MG63 (cell line): Measurements from ENCODE around the gene TXNDC17. TPM values are rescaled to one million over a fixed set of nuclear protein-coding genes. Genes with fewer than 3 reads are reported as not detected.

Experiments
- DNase-seq: peaks from one replicate; pipeline ENCODE4 v3.0.0-alpha.2; 2020
- H3K27me3 ChIP-seq: fragments of 250-450 bp; sonication (Bioruptor Pico); 2 replicates; pipeline ENCODE4 v1.5.1; 2020; ENCODE audit warnings: mild to moderate bottlenecking, moderate library complexity
- H3K36me3 ChIP-seq: fragments of 250-450 bp; sonication (Bioruptor Pico); 2 replicates; pipeline ENCODE4 v1.5.1; 2020; ENCODE audit warnings: mild to moderate bottlenecking, moderate library complexity
- H3K4me3 ChIP-seq: fragments of 250-450 bp; sonication (Bioruptor Pico); 2 replicates; pipeline ENCODE4 v1.5.1; 2020; ENCODE audit warnings: mild to moderate bottlenecking, moderate library complexity
- H3K9me3 ChIP-seq: fragments of 250-450 bp; sonication (Bioruptor Pico); 2 replicates; pipeline ENCODE4 v1.5.1; 2020; ENCODE audit warnings: mild to moderate bottlenecking, moderate library complexity
- total RNA-seq: library from RNA; depleted of rRNA; stranded (reverse); fragments of >200 nt; shearing (Covaris generic); gene quantifications from 2 replicates; pipeline ENCODE4 v1.2.3, GENCODE V29; 2014; ENCODE audit warnings: low replicate concordance

Gene TXNDC17
- total RNA-seq, 1 experiment from 2014 or later, result 127 TPM

DNA sequence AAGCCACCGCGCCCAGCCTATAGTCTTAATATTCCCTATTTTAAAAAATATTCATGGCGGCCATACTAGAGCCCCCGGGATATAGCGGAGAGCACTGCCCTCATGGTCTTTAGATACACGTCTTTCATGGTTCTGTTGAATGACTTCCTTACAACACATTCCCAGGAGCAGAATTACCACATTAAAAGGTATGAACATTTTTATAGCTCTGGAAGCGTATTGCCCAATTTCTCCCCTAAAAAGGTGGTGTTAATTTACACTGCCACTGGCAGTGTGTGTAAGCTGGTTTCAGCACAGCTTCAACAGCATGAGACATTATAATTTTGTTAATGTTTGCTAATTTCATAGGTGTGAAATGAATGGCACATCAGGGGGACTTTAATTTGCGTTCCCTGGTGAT lies 29.7 kb downstream of the TXNDC17 start:
- no peak for DNase-seq
- no peaks in the 10 kb centered on the region for H3K36me3 ChIP-seq
- H3K27me3 ChIP-seq, result no peaks in the 10 kb centered on the region
- no peaks in the 10 kb centered on the region for H3K9me3 ChIP-seq
- no peak overlapping the region for H3K4me3 ChIP-seq

DNA sequence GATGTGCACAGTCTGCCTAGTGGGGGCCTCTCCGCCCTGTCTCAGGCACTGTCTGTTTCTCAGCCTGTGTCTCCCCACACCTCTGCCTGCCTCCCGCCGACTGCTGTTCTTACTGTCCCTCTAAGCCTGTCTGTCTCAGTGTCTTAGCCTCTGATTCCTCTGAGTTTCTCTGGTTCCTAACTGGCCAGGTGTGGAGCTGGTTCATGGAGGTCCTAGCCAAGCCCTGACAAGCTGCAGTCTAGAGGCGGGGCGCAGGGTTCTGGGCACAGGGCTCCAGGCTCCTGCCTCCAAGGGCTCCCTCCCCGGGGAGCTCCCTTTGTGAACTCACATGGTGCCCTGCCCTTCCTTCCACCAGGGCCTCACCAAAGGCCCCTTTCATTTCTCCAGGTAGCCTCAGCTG lies 30.1 kb downstream of the TXNDC17 start:
- DNase-seq, result no peak
- no peak overlapping the region for H3K4me3 ChIP-seq
- no peaks in the 10 kb centered on the region for H3K27me3 ChIP-seq
- H3K36me3 ChIP-seq, result no peaks in the 10 kb centered on the region
- H3K9me3 ChIP-seq, result no peaks in the 10 kb centered on the region

DNA sequence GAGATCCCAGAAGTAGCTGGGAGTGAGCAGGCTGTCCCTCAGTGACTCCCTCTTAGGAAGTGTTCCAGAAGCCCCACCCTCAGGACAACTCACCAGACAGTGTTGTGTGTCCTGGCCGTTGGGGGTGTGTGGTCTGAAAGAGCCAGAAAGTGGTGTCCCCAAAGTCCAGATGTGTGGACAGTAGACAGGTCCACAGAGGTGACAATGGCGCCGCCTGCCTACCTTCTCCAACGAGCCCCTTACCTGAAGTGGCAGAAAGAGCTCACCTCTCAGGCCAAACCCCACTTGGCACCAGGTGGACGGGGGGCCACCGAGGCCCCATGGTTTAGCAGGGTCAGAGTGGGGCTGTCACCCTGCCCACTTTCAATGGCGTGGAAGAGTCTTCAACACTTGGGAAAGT lies 30.6 kb downstream of the TXNDC17 start:
- no peaks in the 10 kb centered on the region for H3K27me3 ChIP-seq
- DNase-seq, result no peak
- no peak overlapping the region for H3K4me3 ChIP-seq
- H3K36me3 ChIP-seq, result no peaks in the 10 kb centered on the region
- no peaks in the 10 kb centered on the region for H3K9me3 ChIP-seq

DNA sequence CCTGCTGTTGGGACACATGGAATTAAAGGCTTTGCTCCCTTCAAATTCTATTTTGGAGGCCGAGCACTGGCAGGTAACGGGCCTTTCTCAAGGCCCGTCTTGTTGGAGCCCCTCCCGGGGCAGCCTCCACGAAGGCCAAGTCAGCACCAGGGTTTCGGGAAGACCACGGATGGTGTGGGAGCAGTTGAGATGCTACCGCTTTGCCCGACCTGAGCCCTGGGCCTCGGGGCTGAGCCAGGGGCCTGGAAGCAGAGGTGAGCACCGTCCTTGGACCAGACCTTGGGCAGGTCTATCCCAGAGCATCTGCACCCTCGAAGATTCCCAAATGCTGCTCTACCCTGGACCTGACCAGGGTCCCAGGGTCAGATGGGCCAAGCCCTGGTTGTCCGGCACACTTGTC lies 33.7 kb downstream of the TXNDC17 start:
- H3K36me3 ChIP-seq, result no peaks in the 10 kb centered on the region
- no peaks in the 10 kb centered on the region for H3K27me3 ChIP-seq
- DNase-seq, result no peak
- H3K9me3 ChIP-seq, result no peaks in the 10 kb centered on the region
- H3K4me3 ChIP-seq, result no peak overlapping the region

DNA sequence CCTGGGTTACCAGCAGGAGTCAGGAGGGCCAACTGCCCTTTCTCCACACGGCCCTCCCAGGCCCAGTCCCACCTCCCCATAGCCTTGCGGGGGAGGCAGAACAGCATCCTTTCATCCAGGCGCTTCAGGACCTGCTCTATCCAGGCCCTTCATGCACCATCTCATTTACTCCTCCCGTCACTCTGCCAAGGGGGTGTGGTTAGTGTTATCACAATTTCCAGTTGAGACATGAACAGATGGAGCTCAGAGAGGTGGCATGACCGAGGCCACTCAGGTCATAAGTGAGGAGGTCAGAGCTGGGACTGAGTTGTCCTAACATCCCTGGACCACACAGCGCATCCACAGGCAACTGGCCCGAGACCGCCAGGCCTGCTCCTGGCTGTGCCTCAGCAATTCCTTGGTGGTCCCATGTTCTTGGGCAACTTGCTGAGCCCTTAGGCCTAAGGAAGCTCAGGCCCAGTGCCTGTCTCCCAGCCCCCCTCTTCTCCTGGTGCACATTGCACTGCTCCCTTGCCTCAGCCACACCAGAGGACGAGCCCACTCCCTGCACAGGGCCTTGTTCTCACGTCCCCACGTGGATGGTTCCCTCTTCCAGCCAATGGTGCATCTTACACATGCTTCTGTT lies 34.5 kb downstream of the TXNDC17 start:
- H3K27me3 ChIP-seq, result no peaks in the 10 kb centered on the region
- no peak overlapping the region for H3K4me3 ChIP-seq
- no peaks in the 10 kb centered on the region for H3K9me3 ChIP-seq
- H3K36me3 ChIP-seq, result no peaks in the 10 kb centered on the region
- DNase-seq, result no peak

DNA sequence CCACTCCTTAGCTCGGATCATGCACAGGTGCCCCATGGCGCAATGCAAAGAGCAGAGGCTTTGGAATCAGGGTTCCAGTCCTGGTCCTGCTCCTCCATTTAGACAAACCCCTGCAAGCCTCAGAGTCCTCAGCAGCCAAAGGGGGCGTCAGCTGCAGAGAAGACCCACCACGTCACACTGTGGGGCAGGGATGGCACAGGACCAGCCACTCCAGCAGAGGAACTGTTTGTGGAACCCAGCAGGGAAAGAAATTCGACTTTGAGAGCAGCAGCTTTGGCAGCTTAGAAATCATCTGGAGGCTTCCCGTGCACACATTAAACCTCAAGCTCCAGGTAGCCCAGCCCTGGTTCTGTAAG lies 35.9 kb downstream of the TXNDC17 start:
- no peak for DNase-seq
- Histone ChIP-seq H3K9me3 (no peaks in the 10 kb centered on the region), H3K36me3 (no peaks in the 10 kb centered on the region), H3K27me3 (no peaks in the 10 kb centered on the region), H3K4me3 (no peak overlapping the region)

DNA sequence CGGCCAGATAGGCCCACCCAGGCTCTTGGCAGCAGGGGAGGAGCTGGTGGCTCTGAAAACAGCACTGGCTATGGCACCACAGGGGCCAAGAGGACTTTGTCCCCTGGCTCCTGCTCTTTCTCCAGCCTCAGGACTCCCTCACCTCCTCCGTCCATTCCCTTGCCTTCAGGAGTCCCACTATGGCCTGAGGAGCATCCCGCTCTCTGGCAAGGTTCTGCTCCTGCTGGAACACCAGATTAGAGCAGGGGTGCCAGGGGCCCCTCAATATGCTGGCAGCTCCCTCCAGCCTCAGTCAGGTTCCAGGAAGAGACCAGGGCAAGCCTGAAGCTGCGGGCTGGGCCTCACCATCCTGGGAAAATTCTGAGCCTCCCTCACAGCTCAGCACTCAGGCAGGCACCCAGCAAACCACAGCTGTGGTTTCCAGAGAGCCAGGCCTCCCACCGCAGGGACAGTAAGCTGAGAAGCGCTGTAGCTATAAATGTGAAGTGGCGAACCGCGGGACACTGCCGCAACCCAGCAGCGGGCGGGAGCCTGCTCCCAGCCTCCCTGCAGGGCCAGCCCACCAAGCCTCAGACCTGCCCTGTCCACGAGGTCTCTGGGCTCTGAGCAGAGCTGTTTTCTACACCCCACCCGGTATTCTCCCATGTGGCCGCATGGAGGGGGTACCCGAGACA lies 36.4 kb downstream of the TXNDC17 start:
- Histone ChIP-seq H3K9me3 (no peaks in the 10 kb centered on the region), H3K4me3 (no peak overlapping the region), H3K36me3 (no peaks in the 10 kb centered on the region), H3K27me3 (no peaks in the 10 kb centered on the region)
- no peak for DNase-seq

DNA sequence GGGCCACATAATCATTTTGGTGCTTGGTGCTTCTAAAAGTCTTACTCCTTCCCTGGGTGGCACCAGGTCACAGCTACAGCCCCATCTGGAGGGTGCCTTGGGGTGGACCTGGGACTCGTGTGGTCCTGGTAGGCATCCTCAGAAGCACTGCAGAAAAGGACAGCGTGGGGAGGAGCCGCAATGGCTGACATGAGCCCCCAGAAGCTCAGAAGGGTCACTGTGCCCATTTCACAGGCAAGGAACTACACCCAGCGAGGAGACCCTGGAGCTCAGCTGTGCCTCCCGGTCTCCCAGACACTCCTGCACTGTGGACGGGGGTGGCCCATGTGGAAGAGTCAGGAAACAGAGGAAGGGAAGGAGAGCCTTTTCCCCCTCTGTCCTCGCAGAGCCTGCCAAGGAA lies 37.1 kb downstream of the TXNDC17 start:
- DNase-seq, result no peak
- Histone ChIP-seq H3K27me3 (no peaks in the 10 kb centered on the region), H3K36me3 (no peaks in the 10 kb centered on the region), H3K9me3 (no peaks in the 10 kb centered on the region), H3K4me3 (no peak overlapping the region)

DNA sequence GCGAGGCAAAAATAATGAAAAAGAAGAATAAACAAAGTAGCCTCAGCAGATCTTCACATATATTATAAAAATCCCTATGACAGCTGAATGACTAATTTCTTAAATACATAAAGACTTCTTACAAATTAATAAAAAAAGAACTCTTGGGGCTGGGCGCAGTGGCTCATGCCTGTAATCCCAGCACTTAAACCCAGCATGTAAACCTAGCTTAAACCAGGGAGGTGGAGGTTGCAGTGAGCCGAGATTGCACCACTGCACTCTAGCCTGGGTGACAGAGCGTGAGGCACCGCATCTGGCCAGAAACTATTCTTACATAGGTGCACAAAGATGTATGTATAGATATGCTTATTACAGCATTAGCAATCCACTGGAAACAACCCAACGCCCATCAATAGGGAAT lies 38.4 kb downstream of the TXNDC17 start:
- no peaks in the 10 kb centered on the region for H3K36me3 ChIP-seq
- no peak overlapping the region for H3K4me3 ChIP-seq
- DNase-seq, result no peak
- H3K9me3 ChIP-seq, result no peaks in the 10 kb centered on the region
- H3K27me3 ChIP-seq, result no peaks in the 10 kb centered on the region

DNA sequence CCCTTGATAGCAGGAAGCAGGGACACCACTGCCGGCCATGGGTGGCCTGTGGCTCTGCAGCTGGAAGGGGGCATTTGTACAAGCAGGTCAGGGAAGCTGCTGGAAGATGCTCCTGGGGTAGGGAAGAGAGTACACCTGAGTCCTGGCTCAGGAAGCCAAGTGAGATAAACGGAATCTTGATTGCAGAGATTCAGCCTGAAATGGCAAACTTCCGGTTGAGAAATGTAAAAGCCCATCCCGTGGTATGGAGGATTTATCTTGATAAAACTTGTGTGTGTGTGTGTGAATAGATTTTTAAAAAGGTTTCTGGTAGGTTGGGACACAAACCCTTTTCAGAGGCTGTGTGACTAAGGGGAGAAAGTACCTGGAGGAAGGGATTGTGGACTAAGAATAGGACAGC lies 40.3 kb downstream of the TXNDC17 start:
- H3K27me3 ChIP-seq, result no peaks in the 10 kb centered on the region
- no peak overlapping the region for H3K4me3 ChIP-seq
- DNase-seq, result no peak
- H3K36me3 ChIP-seq, result no peaks in the 10 kb centered on the region
- no peaks in the 10 kb centered on the region for H3K9me3 ChIP-seq

DNA sequence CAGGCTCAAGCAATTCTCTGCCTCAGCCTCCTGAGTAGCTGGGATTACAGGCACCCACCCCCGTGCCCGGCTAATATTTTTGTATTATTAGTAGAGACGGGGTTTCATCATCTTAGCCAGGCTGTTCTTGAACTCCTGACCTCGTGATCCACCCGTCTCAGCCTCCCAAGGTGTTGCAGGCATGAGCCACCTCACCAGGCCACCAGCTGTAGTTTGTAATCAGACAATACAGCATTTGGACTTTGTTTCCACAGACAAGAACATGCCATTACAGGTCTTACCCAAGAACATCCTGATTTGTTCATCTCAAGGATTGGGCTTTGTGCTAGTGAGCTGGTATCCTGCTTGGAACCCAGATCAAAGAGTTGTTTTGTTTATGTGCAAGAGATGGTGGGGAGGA lies 40.8 kb downstream of the TXNDC17 start:
- no peak overlapping the region for H3K4me3 ChIP-seq
- H3K36me3 ChIP-seq, result no peaks in the 10 kb centered on the region
- H3K9me3 ChIP-seq, result no peaks in the 10 kb centered on the region
- H3K27me3 ChIP-seq, result no peaks in the 10 kb centered on the region
- no peak for DNase-seq

DNA sequence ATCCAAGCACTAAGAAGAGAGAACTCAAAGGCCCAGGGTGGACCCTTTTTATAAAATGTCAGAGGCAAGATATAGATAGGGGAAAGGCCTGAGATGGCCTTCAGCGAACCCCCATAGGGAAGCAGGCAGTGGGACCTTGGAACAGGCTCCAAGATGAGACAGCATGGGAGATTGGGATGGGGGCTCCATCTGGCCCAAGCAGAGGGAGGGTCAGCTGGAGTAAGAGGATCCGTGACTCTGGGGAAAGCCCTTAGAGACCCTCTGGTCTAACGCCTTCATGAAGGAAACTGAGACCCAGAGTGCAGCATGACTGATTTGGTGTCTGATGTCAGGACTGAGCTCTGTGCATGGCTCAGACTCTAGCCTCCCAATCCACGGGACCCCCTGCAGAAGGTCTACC lies 41.5 kb downstream of the TXNDC17 start:
- Histone ChIP-seq H3K36me3 (no peaks in the 10 kb centered on the region), H3K27me3 (no peaks in the 10 kb centered on the region), H3K4me3 (no peak overlapping the region), H3K9me3 (no peaks in the 10 kb centered on the region)
- no peak for DNase-seq

DNA sequence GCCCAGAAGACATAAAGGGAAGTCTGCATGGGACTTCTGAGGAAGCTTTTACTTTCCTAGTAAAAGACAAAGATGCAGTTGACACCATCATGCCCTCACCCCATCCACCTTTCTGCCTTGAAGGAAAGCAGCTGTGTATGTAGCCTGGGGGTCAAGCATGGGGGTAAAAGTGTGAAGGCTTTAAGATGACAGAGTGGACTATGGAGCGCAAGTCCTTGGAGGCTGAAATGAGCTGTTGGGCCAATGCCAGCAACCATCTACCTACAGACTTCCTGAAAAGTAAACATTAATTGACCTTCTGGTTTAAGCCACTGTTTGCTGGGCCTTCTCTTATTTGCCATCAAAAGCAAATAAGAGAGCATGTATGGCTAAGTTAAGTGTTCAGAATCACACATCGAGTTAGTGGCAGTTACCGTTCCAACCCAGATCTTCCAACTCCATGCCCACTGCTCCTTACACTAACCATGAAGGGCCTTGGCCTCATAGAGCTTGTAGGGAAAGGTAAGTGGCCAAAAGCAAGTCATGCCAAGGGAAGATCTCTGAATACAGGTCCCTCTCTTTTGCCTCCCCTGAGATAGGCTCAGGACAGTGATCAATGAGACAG lies 42.3 kb downstream of the TXNDC17 start:
- Histone ChIP-seq H3K27me3 (no peaks in the 10 kb centered on the region), H3K4me3 (no peak overlapping the region), H3K36me3 (no peaks in the 10 kb centered on the region), H3K9me3 (no peaks in the 10 kb centered on the region)
- no peak for DNase-seq

DNA sequence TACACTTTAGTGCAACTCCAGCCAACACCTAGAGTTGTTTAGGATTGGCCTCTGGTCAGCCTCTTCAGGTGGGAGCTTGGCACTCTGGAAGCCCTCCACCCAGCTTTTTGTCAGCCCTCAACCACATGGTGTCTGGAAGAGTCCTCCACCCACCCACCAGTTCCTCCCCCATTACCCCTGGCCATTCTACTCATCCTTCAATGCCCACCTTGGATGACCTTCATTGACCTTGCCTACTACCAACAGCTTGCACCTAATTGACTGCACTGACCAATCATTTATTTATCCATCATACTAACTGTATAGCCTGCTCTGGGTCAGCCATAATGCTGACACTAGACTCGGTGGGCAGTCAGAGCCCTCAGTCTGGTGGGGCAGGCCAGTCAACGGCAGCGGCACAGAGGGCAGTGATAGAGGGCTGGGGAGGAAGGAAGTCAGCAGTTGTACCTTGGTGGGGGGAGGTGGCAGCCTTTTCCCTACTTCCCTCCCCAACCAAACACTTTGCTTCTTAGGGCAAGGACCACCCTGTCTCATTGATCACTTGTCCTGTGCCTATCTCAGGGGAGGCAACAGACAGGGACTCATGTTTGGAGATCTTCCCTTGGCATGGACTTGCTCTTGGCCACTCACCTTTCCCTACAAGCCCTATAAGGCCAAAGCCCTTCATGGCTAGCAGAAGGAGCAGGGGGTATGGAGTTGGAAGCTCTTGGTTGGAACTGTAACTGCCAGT lies 43.0 kb downstream of the TXNDC17 start:
- Histone ChIP-seq H3K36me3 (no peaks in the 10 kb centered on the region), H3K27me3 (no peaks in the 10 kb centered on the region), H3K4me3 (no peak overlapping the region), H3K9me3 (no peaks in the 10 kb centered on the region)
- DNase-seq, result no peak

DNA sequence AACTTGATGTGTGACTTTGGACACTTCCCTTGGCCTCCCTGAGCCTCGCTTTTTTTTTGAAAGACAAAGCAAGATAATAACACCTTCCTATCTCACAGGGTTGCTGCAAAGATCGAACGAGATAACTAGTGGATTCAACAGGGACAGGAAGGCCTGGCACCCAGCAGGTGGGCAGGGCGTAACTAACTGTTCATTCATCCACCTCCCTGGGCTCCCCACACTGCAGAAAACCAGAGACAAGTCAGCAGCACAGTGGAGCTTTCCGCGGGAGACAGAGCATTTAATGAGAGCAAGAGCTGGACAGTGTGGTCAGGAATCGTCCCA lies 43.6 kb downstream of the TXNDC17 start:
- H3K36me3 ChIP-seq, result no peaks in the 10 kb centered on the region
- no peaks in the 10 kb centered on the region for H3K9me3 ChIP-seq
- no peak for DNase-seq
- no peak overlapping the region for H3K4me3 ChIP-seq
- H3K27me3 ChIP-seq, result no peaks in the 10 kb centered on the region

DNA sequence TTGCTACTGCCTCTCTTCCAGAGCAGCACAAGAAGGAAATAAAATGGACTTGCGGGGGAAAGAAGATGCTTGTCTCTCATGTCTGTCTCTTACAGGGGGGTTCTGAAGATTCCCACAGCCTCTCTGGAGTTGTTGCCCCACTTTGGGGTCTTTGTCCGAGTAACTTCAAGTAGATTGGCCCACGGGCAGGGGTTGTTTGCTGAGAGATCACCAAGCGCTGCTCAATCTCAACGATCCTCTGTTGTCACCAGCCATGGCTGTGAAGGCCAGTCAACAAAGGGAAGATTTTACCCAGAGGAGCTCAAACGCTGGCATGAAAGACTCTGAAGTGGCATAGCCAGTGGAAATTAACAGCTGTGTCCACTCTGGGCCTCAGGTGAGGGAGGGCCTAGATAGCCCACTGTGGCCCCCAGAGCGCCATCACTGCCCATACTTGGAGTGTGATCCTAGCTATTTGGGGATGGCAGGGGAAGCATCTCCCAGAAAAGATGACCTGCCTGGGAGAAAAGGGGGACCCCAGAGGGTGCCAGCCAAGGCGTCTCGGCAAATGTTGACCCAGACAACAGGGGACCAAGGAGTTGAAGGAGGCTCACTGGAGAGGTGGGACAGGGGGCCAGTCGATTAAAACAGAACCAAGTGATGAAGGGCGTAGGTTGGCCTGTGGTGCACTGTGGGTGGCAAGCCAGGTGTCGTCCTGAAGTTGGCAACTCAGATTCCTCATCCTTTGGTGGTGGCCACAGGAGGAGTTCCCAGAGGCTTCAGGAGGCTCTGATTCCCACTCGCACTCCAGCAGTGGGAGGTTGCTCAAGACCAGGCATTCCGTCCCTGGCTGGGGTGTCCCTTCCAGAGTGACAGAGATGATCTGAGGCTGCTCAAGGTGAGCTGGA lies 44.3 kb downstream of the TXNDC17 start:
- Histone ChIP-seq H3K36me3 (no peaks in the 10 kb centered on the region), H3K27me3 (no peaks in the 10 kb centered on the region), H3K4me3 (no peak overlapping the region), H3K9me3 (no peaks in the 10 kb centered on the region)
- no peak for DNase-seq

DNA sequence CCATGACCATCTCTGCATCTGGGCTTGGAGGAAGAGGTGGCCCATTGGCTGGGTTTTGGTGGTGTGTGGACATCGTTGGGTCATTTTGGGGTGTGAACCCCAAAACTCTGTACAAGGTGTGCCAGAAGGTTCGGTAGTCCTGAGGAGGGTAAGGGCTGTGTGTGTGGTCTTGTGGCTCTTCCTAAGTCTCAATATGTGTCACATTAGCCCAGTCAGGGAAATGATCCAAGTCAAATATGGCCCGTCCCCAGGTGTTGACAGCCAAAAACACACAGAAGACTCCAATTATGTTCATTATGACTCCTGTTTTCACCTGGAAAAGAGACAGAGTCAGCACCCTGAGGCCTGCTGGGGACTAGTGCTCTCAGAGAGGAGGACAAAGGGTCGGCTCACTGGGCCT lies 45.2 kb downstream of the TXNDC17 start:
- no peak overlapping the region for H3K4me3 ChIP-seq
- no peak for DNase-seq
- H3K9me3 ChIP-seq, result no peaks in the 10 kb centered on the region
- no peaks in the 10 kb centered on the region for H3K27me3 ChIP-seq
- no peaks in the 10 kb centered on the region for H3K36me3 ChIP-seq
